ENCODE results near the gene CXCR1. TPM values are rescaled to one million over a fixed set of nuclear protein-coding genes. Genes with fewer than 3 reads are reported as not detected.

The CXCR1 gene
- total and polyA plus RNA-seq, 8 donors = 0.03 to 0.87 (median 0.53) TPM; not detected in 2

DNA sequence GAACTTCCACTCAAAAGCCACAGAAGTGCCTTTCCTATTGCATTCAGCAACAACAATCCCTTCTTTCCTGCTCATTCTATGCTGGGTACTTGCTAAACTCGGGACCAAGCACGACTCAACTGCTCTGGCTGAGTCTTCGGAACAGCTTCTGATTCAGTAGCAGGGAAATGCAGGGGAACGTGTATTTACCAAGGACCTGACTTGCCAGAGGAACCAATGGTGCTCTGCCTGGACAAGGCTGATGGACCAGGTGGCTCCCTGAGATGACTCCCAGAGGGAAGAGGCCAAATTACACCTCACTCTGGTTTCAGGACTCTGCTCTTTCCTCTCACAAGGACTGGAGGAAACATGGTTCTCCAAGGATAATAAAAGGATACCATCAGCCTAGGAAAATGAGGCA, 28.7 kb downstream of the CXCR1 start:
- DNase-seq = no peak
- intact Hi-C loops (cut with DNase I; ENCODE audit: low total_unique reads) = no loop called here
- 48 to 70% (median 66%) methylated on average over 4 of the region's 4 CpGs for whole genome bisulfite sequencing, 5 donors

DNA sequence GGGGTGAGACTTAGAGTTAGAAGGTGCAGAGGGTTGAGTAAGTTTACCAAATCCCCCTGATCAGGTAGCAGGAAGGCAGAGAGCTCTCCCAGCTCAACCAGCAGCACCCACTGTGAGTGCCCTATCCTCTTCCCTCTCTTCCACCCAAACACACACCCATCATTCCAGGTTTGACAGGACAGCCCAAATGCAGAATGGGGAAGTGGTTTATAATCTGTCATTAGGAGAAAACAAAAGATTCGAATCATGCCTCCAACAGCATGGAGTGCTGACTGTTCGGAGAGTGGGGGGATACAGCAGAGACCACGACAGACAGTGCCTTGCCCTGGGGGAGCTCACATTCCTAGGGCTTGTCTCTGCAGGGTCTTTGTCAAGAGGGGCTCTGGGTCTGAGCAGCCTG, 29.2 kb downstream of the CXCR1 start:
- Histone ChIP-seq H3K27me3 (peaks cover 0 to 52% (median 12%) of the 10 kb centered on the region in 3 donors), H3K4me1 (no peaks in the 10 kb centered on the region), H3K27ac (no peak overlapping the region), H3K9me3 (no peaks in the 10 kb centered on the region), H3K36me3 (no peaks in the 10 kb centered on the region), H3K4me3 (no peak overlapping the region)
- intact Hi-C loops (cut with DNase I; ENCODE audit: low total_unique reads) = no loop called here
- 33 to 60% (median 49%) methylated on average over 3 of the region's 3 CpGs for WGBS, 5 donors
- no peak for DNase-seq
- TF ChIP-seq POLR2A (IDR thresholded peaks at IDR 0.05) (no peak), EP300 (IDR thresholded peaks at IDR 0.05) (no peak), POLR2AphosphoS5 (IDR thresholded peaks at IDR 0.05) (no peak)
- TF ChIP-seq, protein P1, sequence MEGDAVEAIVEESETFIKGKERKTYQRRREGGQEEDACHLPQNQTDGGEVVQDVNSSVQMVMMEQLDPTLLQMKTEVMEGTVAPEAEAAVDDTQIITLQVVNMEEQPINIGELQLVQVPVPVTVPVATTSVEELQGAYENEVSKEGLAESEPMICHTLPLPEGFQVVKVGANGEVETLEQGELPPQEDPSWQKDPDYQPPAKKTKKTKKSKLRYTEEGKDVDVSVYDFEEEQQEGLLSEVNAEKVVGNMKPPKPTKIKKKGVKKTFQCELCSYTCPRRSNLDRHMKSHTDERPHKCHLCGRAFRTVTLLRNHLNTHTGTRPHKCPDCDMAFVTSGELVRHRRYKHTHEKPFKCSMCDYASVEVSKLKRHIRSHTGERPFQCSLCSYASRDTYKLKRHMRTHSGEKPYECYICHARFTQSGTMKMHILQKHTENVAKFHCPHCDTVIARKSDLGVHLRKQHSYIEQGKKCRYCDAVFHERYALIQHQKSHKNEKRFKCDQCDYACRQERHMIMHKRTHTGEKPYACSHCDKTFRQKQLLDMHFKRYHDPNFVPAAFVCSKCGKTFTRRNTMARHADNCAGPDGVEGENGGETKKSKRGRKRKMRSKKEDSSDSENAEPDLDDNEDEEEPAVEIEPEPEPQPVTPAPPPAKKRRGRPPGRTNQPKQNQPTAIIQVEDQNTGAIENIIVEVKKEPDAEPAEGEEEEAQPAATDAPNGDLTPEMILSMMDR (IDR thresholded peaks at IDR 0.05) = no peak

More for the DNA sequence above, 28.7 kb downstream of the CXCR1 start:
- Histone ChIP-seq H3K36me3 (no peaks in the 10 kb centered on the region), H3K4me3 (no peak overlapping the region), H3K27me3 (peaks cover 0 to 52% (median 12%) of the 10 kb centered on the region in 3 donors), H3K27ac (no peak overlapping the region), H3K9me3 (no peaks in the 10 kb centered on the region), H3K4me1 (no peaks in the 10 kb centered on the region)
- TF ChIP-seq POLR2A (IDR thresholded peaks at IDR 0.05) (no peak), EP300 (IDR thresholded peaks at IDR 0.05) (no peak), POLR2AphosphoS5 (IDR thresholded peaks at IDR 0.05) (no peak)
- TF ChIP-seq, protein P1 (IDR thresholded peaks at IDR 0.05) = no peak

DNA sequence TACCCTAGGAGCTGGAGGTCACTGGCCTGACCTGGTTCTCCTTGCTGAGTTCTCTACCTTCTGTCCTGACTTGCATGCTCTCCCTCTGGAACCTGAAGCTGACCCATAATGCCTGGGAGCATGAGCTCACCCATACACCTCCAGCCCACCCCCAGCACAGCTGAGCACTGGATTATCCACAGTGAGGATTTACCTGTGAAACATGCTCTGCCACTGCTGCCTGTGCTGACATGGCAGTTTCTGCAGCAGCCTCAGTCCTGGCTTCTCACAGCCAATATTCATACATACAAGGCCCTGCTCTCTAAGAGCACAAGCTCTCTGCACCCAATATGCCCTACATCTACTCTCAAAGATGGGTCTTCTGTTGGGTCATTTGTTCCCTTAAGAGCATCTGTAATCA, 35.9 kb downstream of the CXCR1 start:
- Histone ChIP-seq H3K27me3 (peaks cover 0 to 37% (median 4%) of the 10 kb centered on the region in 3 donors), H3K27ac (no peak overlapping the region), H3K9me3 (no peaks in the 10 kb centered on the region), H3K36me3 (no peaks in the 10 kb centered on the region), H3K4me1 (no peaks in the 10 kb centered on the region), H3K4me3 (peak overlapping the region in 1 of 4 donors; percentile 20)
- no peak for DNase-seq
- intact Hi-C loops (cut with DNase I; ENCODE audit: low total_unique reads) = no loop called here
- TF ChIP-seq EP300 (IDR thresholded peaks at IDR 0.05) = no peak
- no peak for TF ChIP-seq POLR2AphosphoS5 (IDR thresholded peaks at IDR 0.05)
- TF ChIP-seq, protein P1 (IDR thresholded peaks at IDR 0.05) = no peak
- TF ChIP-seq POLR2A (IDR thresholded peaks at IDR 0.05) = no peak

DNA sequence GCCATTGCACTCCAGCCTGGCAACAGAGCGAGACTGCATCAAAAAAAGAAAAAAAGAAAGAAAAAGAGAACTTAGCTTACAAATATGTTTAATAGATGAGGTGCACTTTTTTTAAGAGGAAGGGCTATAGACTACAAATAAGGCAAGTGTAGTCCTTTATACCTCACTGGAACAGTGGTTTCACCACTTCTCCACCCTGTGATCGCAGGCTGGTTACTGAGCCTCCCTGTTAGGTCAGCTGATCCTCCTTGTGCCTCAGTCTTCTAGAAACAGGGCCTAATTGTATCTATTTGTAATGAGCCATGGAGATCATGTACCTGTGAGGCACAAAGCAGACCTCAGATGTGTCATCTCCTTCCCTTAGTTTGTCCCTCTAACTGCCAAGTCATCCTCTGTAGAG, 36.4 kb downstream of the CXCR1 start:
- Histone ChIP-seq H3K4me1 (no peaks in the 10 kb centered on the region), H3K4me3 (peak overlapping the region in 1 of 4 donors; percentile 20), H3K36me3 (no peaks in the 10 kb centered on the region), H3K27ac (no peak overlapping the region), H3K9me3 (no peaks in the 10 kb centered on the region), H3K27me3 (peaks cover 0 to 37% (median 4%) of the 10 kb centered on the region in 3 donors)
- TF ChIP-seq POLR2A (IDR thresholded peaks at IDR 0.05) (no peak), POLR2AphosphoS5 (IDR thresholded peaks at IDR 0.05) (no peak)
- TF ChIP-seq, protein P1 (IDR thresholded peaks at IDR 0.05) = no peak
- DNase-seq = no peak
- intact Hi-C loops (cut with DNase I; ENCODE audit: low total_unique reads) = no loop called here
- 81 to 92% (median 89%) methylated on average over 2 of the region's 2 CpGs for WGBS, 5 donors
